Stomach (tissue), 9 donors: Measurements from ENCODE around the gene TENM4. TPM values are rescaled to one million over a fixed set of nuclear protein-coding genes. Genes with fewer than 3 reads are reported as not detected.

Source experiments
- DNase-seq, 2 donors: peaks; one replicate each; pipeline versions ENCODE4 v3.0.0 to v3.0.0-alpha.2; 2013 to 2019
- H3K27ac ChIP-seq, 5 donors: fragments of 200-600 bp in 4 of 5; sonication (generic) in 4 of 5; one replicate each; pipeline ENCODE4 v1.5.1; 2013 to 2019; ENCODE audit warnings: mild to moderate bottlenecking in 1 of 5, moderate library complexity in 1 of 5
- H3K27me3 ChIP-seq, 3 donors: fragments of 200-600 bp; sonication (generic); one replicate each; pipeline ENCODE4 v1.5.1; 2017 to 2019; ENCODE audit warnings: mixed run types in 1 of 3
- H3K36me3 ChIP-seq, 4 donors: fragments of 200-600 bp; sonication (generic); 1 replicate in 3 of 4; 2 replicates in 1 of 4; pipeline ENCODE4 v1.5.1; 2016 to 2019
- H3K4me1 ChIP-seq, 4 donors: fragments of 200-600 bp; sonication (generic); one replicate each; pipeline ENCODE4 v1.5.1; 2016 to 2019
- H3K4me3 ChIP-seq, 4 donors: fragments of 200-600 bp; sonication (generic) in 3 of 4; one replicate each; pipeline ENCODE4 v1.5.1; 2016 to 2019; ENCODE audit warnings: mild to moderate bottlenecking in 1 of 4
- H3K9me3 ChIP-seq, 4 donors: fragments of 200-600 bp; sonication (generic); one replicate each; pipeline ENCODE4 v1.5.1; 2016 to 2019
- CTCF ChIP-seq, 7 experiments: fragments of 450-650 bp in 4 of 7; fragments of 200-600 bp in 3 of 7; sonication (generic) in 3 of 7; IDR thresholded peaks; one replicate each; pipeline ENCODE4 v1.5.1; 2016 to 2019; ENCODE audit warnings: antibody characterized with exemption in 7 of 7, control low read depth in 2 of 7, mild to moderate bottlenecking in 1 of 7
- EP300 ChIP-seq: sonication (generic); formaldehyde crosslinking; IDR thresholded peaks from one replicate; pipeline ENCODE4 v1.6.1; 2017; ENCODE audit warnings: antibody characterized with exemption
- POLR2A ChIP-seq, 4 donors: fragments of 450-650 bp; IDR thresholded peaks; one replicate each; pipeline ENCODE4 v1.6.1; 2016; ENCODE audit warnings: antibody characterized with exemption in 4 of 4, control low read depth in 2 of 4, mild to moderate bottlenecking in 1 of 4, moderate library complexity in 1 of 4
- POLR2AphosphoS5 ChIP-seq, 3 donors: sonication (generic); formaldehyde crosslinking; IDR thresholded peaks; one replicate each; pipeline ENCODE4 v1.6.1; 2016; ENCODE audit warnings: antibody characterized with exemption in 3 of 3
- WGBS, 5 donors: extraction: QIAGEN DNeasy Blood & Tissue Kit in 3 of 5; methylation state at CpG; one replicate each; pipeline versions ENCODE4 v1.1.5 to v1.1.7; 2013 to 2018; 5-methylcytosine and 5-hydroxymethylcytosine counted together
- intact Hi-C: fragments of 100-400 bp; cut with DNase I; formaldehyde crosslinking; loops from one replicate; pipeline ENCODE4 v1.15.1; 2023; ENCODE audit warnings: low total_unique reads
- polyA plus RNA-seq, 3 donors: library from polyadenylated mRNA; stranded (reverse); fragments of 200-250 nt; gene quantifications; one replicate each; pipeline ENCODE4 v1.2.3, GENCODE V29; 2013
- total RNA-seq, 5 donors: library from RNA; depleted of rRNA; stranded (reverse); fragments of >200 nt; gene quantifications; one replicate each; pipeline versions ENCODE4 v1.1.0 to v1.2.3, GENCODE V29; 2014 to 2016
- donor health status: healthy with polysubstance abuse.
- donor health status: Bipolar disorder and iron deficiency.
- donor health status: healthy.

The TENM4 gene
- total and polyA plus RNA-seq, 8 donors, result 0.06 to 13.2 (median 0.87) TPM; not detected in 1

DNA sequence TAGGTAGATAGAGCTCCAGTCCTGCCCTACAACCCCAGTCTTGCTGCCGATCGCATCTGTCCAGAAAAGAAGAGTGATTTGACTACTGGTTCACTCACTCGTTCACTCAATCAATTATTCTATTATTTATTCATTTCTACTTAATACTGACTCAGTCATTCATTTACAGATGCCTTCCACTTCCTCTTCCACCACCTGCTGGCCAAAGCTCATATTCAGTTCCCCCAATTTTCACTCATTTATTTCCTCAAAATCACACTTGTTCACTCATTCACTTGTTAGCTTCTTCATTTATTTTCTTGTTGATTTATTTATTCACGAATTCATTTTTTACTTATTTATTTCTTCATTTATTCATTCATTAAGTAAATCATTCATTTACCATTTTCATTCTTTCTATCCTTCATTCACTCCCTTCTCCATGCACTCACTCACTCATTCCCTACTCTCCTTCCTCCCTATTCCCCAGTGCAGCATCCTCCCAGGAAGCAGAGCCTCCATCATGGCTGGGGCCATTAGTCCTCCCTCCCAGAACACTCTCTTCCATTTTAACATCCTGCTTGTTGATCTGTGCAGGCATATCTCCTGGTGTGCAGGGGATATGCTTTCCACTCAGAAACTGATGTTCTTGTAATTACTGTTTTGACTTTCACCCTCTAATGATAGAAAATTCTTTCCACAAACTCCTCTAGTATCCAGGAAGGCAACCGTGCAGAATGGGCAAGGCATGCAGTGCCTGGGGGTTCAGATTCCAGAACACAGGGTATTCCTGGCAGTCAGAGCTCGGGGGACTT is 281.0 kb downstream of the TENM4 start:
- intact Hi-C loops, result no loop called here
- Histone ChIP-seq H3K9me3 (no peaks in the 10 kb centered on the region), H3K27me3 (no peaks in the 10 kb centered on the region), H3K27ac (no peak overlapping the region), H3K4me3 (no peak overlapping the region), H3K4me1 (no peaks in the 10 kb centered on the region), H3K36me3 (no peaks in the 10 kb centered on the region)
- TF ChIP-seq CTCF (IDR thresholded peaks at IDR 0.05) (no peak), POLR2AphosphoS5 (IDR thresholded peaks at IDR 0.05) (no peak), EP300 (no peak), POLR2A (IDR thresholded peaks at IDR 0.05) (no peak)
- no peak for DNase-seq
- WGBS, 5 donors, result 79 to 91% (median 84%) methylated on average over 6 of the region's 6 CpGs

- Histone ChIP-seq H3K27ac (no peak overlapping the region), H3K9me3 (no peaks in the 10 kb centered on the region), H3K27me3 (no peaks in the 10 kb centered on the region), H3K4me1 (no peaks in the 10 kb centered on the region), H3K4me3 (no peak overlapping the region), H3K36me3 (no peaks in the 10 kb centered on the region)
- intact Hi-C loops, result no loop called here
- DNase-seq, result no peak
- no peak for TF ChIP-seq POLR2A (IDR thresholded peaks at IDR 0.05)
- no peak for TF ChIP-seq POLR2AphosphoS5 (IDR thresholded peaks at IDR 0.05)
- no peak for TF ChIP-seq CTCF (IDR thresholded peaks at IDR 0.05)
- no peak for TF ChIP-seq EP300
- WGBS, 5 donors, result 64 to 84% (median 74%) methylated on average over 4 of the region's 4 CpGs
Measured at GRCh38 chr11:79157738-79158137, 283.1 kb downstream of the TENM4 start.

- no peak overlapping the region for H3K4me3 ChIP-seq
- H3K27me3 ChIP-seq, result no peaks in the 10 kb centered on the region
- intact Hi-C loops, result no loop called here
- no peak for DNase-seq
- H3K4me1 ChIP-seq, result no peaks in the 10 kb centered on the region
- no peak for TF ChIP-seq POLR2A (IDR thresholded peaks at IDR 0.05)
- H3K36me3 ChIP-seq, result no peaks in the 10 kb centered on the region
- H3K27ac ChIP-seq, result no peak overlapping the region
- H3K9me3 ChIP-seq, result no peaks in the 10 kb centered on the region
- 85 to 91% (median 87%) methylated on average over 6 of the region's 6 CpGs for WGBS, 5 donors
Measured at GRCh38 chr11:79156031-79156430, 284.8 kb downstream of the TENM4 start.

DNA sequence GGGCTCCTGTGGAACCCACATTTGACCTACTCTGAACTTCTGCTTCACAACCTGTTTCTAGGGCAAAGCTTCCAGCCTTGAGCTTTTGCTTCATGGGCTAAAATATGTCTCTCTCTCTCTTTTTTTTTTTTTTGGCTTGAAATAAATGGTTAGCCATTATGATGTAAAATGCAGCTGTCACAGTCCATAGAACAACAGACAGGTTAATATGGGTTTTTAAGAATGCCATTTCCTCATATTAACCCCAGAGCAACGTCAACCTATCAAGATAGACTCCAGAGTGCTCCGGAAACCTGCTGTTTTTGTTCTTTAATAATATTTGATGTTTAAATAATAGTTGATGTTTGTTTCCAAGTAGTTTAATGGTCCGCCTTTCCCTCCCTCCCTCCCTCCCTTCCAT is 285.6 kb downstream of the TENM4 start:
- 72 to 85% (median 78%) methylated on average over 3 of the region's 3 CpGs for WGBS, 5 donors
- no peak for DNase-seq
- intact Hi-C loops, result no loop called here

More for the DNA sequence above, 285.6 kb downstream of the TENM4 start:
- Histone ChIP-seq H3K36me3 (no peaks in the 10 kb centered on the region), H3K27me3 (no peaks in the 10 kb centered on the region), H3K27ac (no peak overlapping the region), H3K9me3 (no peaks in the 10 kb centered on the region), H3K4me1 (no peaks in the 10 kb centered on the region), H3K4me3 (no peak overlapping the region)
- no peak for TF ChIP-seq CTCF (IDR thresholded peaks at IDR 0.05)
- TF ChIP-seq POLR2AphosphoS5 (IDR thresholded peaks at IDR 0.05), result no peak
- TF ChIP-seq EP300, result no peak
- no peak for TF ChIP-seq POLR2A (IDR thresholded peaks at IDR 0.05)
